Activated naive CD4-positive, alpha-beta T cell (primary cell): ENCODE results near the gene GRAMD2B.
"Not testable (repeated sequence)": the region's sequence is repeated elsewhere in the genome, so short reads cannot be mapped to it uniquely, and the experiment has no call there.

ENCODE experiments used
- DNase-seq, 4 experiments: peaks; one replicate each; lab custom pipeline; 2025; lab: John Stamatoyannopoulos, UW

Gene GRAMD2B

GRCh38 chr5:126513703-126514102 is 90.5 kb downstream of the GRAMD2B start:
- DNase-seq = no peak

GRCh38 chr5:126514131-126514557 is 90.9 kb downstream of the GRAMD2B start:
- DNase-seq = no peak

- DNase-seq = no peak
Measured at GRCh38 chr5:126514558-126515141, 91.4 kb downstream of the GRAMD2B start.

- DNase-seq = no peak
Measured at GRCh38 chr5:126515337-126515736, 92.1 kb downstream of the GRAMD2B start.

GRCh38 chr5:126516133-126516532 is 92.9 kb downstream of the GRAMD2B start:
- DNase-seq = no peak

GRCh38 chr5:126516852-126517251 is 93.6 kb downstream of the GRAMD2B start:
- no peak for DNase-seq

GRCh38 chr5:126519223-126519622 is 96.0 kb downstream of the GRAMD2B start:
- not testable (repeated sequence) for DNase-seq

GRCh38 chr5:126519637-126520592 is 96.7 kb downstream of the GRAMD2B start:
- no peak for DNase-seq

- no peak for DNase-seq
Measured at GRCh38 chr5:126520593-126520953, 97.4 kb downstream of the GRAMD2B start.

- DNase-seq = no peak
Measured at GRCh38 chr5:126521130-126521529, 97.9 kb downstream of the GRAMD2B start.

GRCh38 chr5:126523818-126524510 is 100.8 kb downstream of the GRAMD2B start:
- DNase-seq = no peak

GRCh38 chr5:126525630-126526245 is 102.5 kb downstream of the GRAMD2B start:
- no peak for DNase-seq

- no peak for DNase-seq
Measured at GRCh38 chr5:126526493-126526892, 103.3 kb downstream of the GRAMD2B start.

- no peak for DNase-seq
Measured at GRCh38 chr5:126527158-126527557, 103.9 kb downstream of the GRAMD2B start.

GRCh38 chr5:126527892-126528291 is 104.7 kb downstream of the GRAMD2B start:
- no peak for DNase-seq

GRCh38 chr5:126531543-126532120 is 108.4 kb downstream of the GRAMD2B start:
- DNase-seq = no peak

- DNase-seq = no peak
Measured at GRCh38 chr5:126534553-126534952, 111.3 kb downstream of the GRAMD2B start.

- DNase-seq = no peak
Measured at GRCh38 chr5:126535856-126536545, 112.8 kb downstream of the GRAMD2B start.

- no peak for DNase-seq
Measured at GRCh38 chr5:126536874-126537273, 113.7 kb downstream of the GRAMD2B start.

- no peak for DNase-seq
Measured at GRCh38 chr5:126538579-126538978, 115.4 kb downstream of the GRAMD2B start.

GRCh38 chr5:126540631-126541030 is 117.4 kb downstream of the GRAMD2B start:
- no peak for DNase-seq
